ENCODE results near the gene CENPN.

DNA sequence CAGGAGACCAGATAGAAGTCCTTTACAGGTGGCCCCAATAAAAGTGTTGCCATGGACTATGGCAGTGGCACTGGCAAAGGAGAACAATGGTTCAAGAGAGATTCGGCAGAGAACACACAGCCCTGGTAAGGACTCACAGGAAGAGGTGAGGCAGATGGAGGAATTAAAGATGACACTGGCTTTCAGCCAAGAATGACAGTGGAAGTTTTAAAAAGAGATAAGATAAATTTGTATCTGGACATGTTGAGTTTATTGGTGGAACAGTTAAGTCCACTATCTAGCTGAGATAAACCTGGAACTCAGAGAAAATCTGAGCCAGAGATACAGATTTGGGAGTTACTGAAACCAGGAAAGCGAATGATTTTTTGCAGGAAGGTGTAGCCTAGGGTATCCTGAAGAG lies 20.5 kb upstream of the CENPN start:
- TF ChIP-seq CTCF (IDR thresholded peaks at IDR 0.05): no peak
- no peak for TF ChIP-seq ZFX (IDR thresholded peaks at IDR 0.05; ENCODE audit: borderline replicate concordance)

Data from 22Rv1 (cell line).